SH-SY5Y (cell line): ENCODE results near the gene SOX6.

Experiments used
- GATA2 ChIP-seq: IDR thresholded peaks from 2 replicates; pipeline ENCODE4 v1.6.1; 2011; ENCODE audit warnings: mild to moderate bottlenecking, low read depth, low read length
- GATA3 ChIP-seq: IDR thresholded peaks from 2 replicates; pipeline ENCODE4 v1.6.1; 2011; ENCODE audit warnings: low read depth, mild to moderate bottlenecking, low read length, moderate library complexity

DNA sequence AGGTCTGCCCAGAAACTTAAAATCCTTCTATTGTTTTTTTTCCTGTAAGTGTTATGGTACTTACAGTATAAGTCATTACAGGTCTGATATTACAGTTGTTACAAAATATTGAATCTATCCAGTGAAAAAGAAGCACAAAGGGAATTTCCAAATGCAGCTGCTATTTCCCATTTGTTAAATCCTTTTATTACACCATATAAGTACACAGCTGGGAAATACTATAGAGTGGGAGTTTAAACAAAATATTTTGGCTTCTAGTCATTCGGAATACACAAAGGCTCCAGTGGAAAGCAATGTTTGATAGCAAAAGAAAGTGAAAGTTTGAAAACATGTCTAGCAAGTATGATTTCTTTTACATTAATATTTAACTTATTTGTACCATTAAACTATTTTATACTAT lies 18.0 kb downstream of the SOX6 start:
- no peak for TF ChIP-seq GATA2
- no peak for TF ChIP-seq GATA3
